ENCODE measurements around the gene FAM107B.

Gene FAM107B

GRCh38 chr10:14470920-14471319 lies 303.8 kb downstream of the FAM107B start:
- no peak for DNase-seq
- in situ Hi-C loops (cut with MboI; ENCODE audit: low pct_unique_long_range_greater_than_20kb, low sequenced_read_pairs) = no loop called here

GRCh38 chr10:14468726-14469125 lies 306.0 kb downstream of the FAM107B start:
- in situ Hi-C loops (cut with MboI; ENCODE audit: low pct_unique_long_range_greater_than_20kb, low sequenced_read_pairs) = no loop called here

More at GRCh38 chr10:14468726-14469125, 306.0 kb downstream of the FAM107B start:
- DNase-seq = no peak

Measured in KBM-7 (cell line).